DND-41 (cell line): Measurements from ENCODE around the gene SUCLG2.

Experiments
- CTCF ChIP-seq: IDR thresholded peaks from 2 replicates; pipeline ENCODE4 v1.5.1; 2012; ENCODE audit warnings: borderline replicate concordance, low read length, moderate library complexity, mild to moderate bottlenecking; ENCODE audit not compliant: poor library complexity, severe bottlenecking; ENCODE audit errors: extremely low read depth
- EZH2 ChIP-seq: IDR thresholded peaks from 3 replicates; pipeline ENCODE4 v1.6.1; 2012; ENCODE audit warnings: borderline replicate concordance, low read depth, mild to moderate bottlenecking, moderate library complexity, low read length, inconsistent platforms; ENCODE audit not compliant: severe bottlenecking

DNA sequence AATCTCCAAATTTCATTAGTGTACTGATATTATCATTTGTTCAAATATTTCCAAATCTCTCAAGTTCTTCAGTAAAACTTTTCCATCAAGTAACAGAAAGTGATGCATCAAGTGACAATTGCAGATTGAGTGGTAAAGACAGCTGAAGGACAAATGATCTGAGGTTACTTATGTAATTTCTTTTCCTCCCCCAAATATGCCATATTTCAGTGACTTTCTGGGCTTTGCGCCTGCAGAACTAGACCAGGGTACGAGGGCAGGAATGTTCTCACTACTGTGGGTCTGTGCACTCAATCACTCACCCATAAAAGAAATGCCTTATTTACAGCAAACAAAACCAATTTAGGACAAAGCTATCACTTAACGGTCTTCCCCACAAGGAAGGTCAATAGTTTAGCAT is 4.7 kb downstream of the SUCLG2 start:
- TF ChIP-seq CTCF (no peak), EZH2 (no peak)
